HCT116 (cell line): ENCODE results near the gene DIP2C. TPM values are rescaled to one million over a fixed set of nuclear protein-coding genes. Genes with fewer than 3 reads are reported as not detected.

Experiments used
- ATAC-seq: fragments of 200-7000 bp; cut with Tn5 transposase; 2 replicates; pipeline ENCODE4 v1.9.1; 2020; ENCODE audit warnings: mild to moderate bottlenecking, moderate library complexity
- BruUV-seq: library from RNA; stranded (reverse); fragments of 400-500 nt; replicated peaks from 2 replicates; lab custom pipeline; 2021; lab: Mats Ljungman, UMichigan
- CTCF ChIA-PET: fragments of 300-600 bp; sonication (Branson Sonifier 250); formaldehyde crosslinking; loops from one replicate; lab custom pipeline; 2021; ENCODE audit warnings: antibody characterized with exemption; lab: Charles Lee
- POLR2A ChIA-PET: fragments of 300-600, 350-600 bp; sonication (Branson Sonifier 250); formaldehyde crosslinking; loops from one replicate; lab custom pipeline; 2021; ENCODE audit warnings: antibody characterized with exemption; lab: Charles Lee
- RAD21 ChIA-PET, 2 experiments: fragments of 300-600 bp; sonication (Branson Sonifier 250); formaldehyde crosslinking; loops; one replicate each; lab custom pipeline; 2023; ENCODE audit warnings: low total read pairs in 2 of 2; ENCODE audit not compliant: uncharacterized antibody in 2 of 2, unreplicated experiment in 2 of 2, low non-redundant PET in 1 of 2; lab: Charles Lee
- DNase-seq: peaks from one replicate; pipeline ENCODE4 v3.0.0-alpha.2; 2010; ENCODE audit warnings: low read depth, low spot score
- H2AFZ ChIP-seq: fragments of 200-600 bp; shearing (Covaris generic), sonication (generic); 2 replicates; pipeline ENCODE4 v1.6.1; 2017; ENCODE audit warnings: low read depth, mixed run types, mixed read lengths, antibody characterized with exemption, low read length; ENCODE audit not compliant: poor library complexity, severe bottlenecking
- H3K27ac ChIP-seq: 2 replicates; pipeline ENCODE4 v1.5.1; 2012; ENCODE audit warnings: low read depth, low read length
- H3K27me3 ChIP-seq: fragments of 200-600 bp; sonication (generic); 2 replicates; pipeline ENCODE4 v1.6.1; 2016; ENCODE audit warnings: mixed run types, low read length, mixed read lengths; ENCODE audit not compliant: insufficient read depth
- H3K36me3 ChIP-seq, 2 experiments: fragments of 200-500 bp in 1 of 2; fragments of 200-600 bp in 1 of 2; sonication (Bioruptor generic) in 1 of 2; sonication (generic) in 1 of 2; 2 replicates each; pipeline versions ENCODE4 v1.5.1 to v1.6.1; 2014 to 2016; ENCODE audit warnings: low read length in 2 of 2, inconsistent platforms in 1 of 2, mixed read lengths in 1 of 2, mixed run types in 1 of 2; ENCODE audit not compliant: insufficient read depth in 2 of 2, control insufficient read depth in 1 of 2
- H3K4me1 ChIP-seq, 2 experiments: fragments of 200-600 bp in 1 of 2; sonication (generic) in 1 of 2; 2 replicates each; pipeline versions ENCODE4 v1.5.1 to v1.6.1; 2012 to 2017; ENCODE audit warnings: low read length in 2 of 2, inconsistent platforms in 1 of 2, mild to moderate bottlenecking in 1 of 2, mixed read lengths in 1 of 2, mixed run types in 1 of 2, moderate library complexity in 1 of 2; ENCODE audit not compliant: insufficient read depth in 2 of 2, control insufficient read depth in 1 of 2
- H3K4me2 ChIP-seq: fragments of 200-600 bp; sonication (generic); 2 replicates; pipeline ENCODE4 v1.6.1; 2017; ENCODE audit warnings: mixed run types, low read length, mixed read lengths
- H3K4me3 ChIP-seq, 2 experiments: fragments of 200-600 bp in 1 of 2; sonication (generic) in 1 of 2; replicated peaks in 1 of 2; 2 replicates each; pipeline ENCODE4 v1.5.1; 2011 to 2016; ENCODE audit warnings: low read length in 2 of 2, control low read depth in 1 of 2, low read depth in 1 of 2, mild to moderate bottlenecking in 1 of 2, mixed read lengths in 1 of 2, mixed run types in 1 of 2
- H3K79me2 ChIP-seq: fragments of 200-600 bp; sonication (generic); 2 replicates; pipeline ENCODE4 v1.6.1; 2017; ENCODE audit warnings: mild to moderate bottlenecking, mixed run types, low read length, moderate library complexity, mixed read lengths; ENCODE audit not compliant: insufficient read depth
- H3K9ac ChIP-seq: fragments of 200-600 bp; sonication (generic); 2 replicates; pipeline ENCODE4 v1.6.1; 2016; ENCODE audit warnings: low read length, mixed read lengths
- H3K9me2 ChIP-seq: fragments of 200-600 bp; sonication (generic), shearing (Covaris generic); 2 replicates; pipeline ENCODE4 v1.6.1; 2017; ENCODE audit warnings: mixed run types, mild to moderate bottlenecking, moderate library complexity; ENCODE audit not compliant: insufficient read depth
- H3K9me3 ChIP-seq, 2 experiments: fragments of 200-500 bp in 1 of 2; fragments of 200-600 bp in 1 of 2; sonication (Bioruptor generic) in 1 of 2; sonication (generic) in 1 of 2; 2 replicates each; pipeline ENCODE4 v1.6.1; 2014 to 2017; ENCODE audit warnings: low read length in 2 of 2, mixed read lengths in 2 of 2, inconsistent platforms in 1 of 2, low read depth in 1 of 2, mild to moderate bottlenecking in 1 of 2, mixed run types in 1 of 2, moderate library complexity in 1 of 2; ENCODE audit not compliant: control insufficient read depth in 1 of 2, insufficient read depth in 1 of 2
- H4K20me1 ChIP-seq: fragments of 200-600 bp; sonication (generic), shearing (Covaris generic); 2 replicates; pipeline ENCODE4 v1.6.1; 2017; ENCODE audit warnings: mixed run types, mild to moderate bottlenecking, moderate library complexity; ENCODE audit not compliant: insufficient read depth
- ATF3 ChIP-seq: IDR thresholded peaks from 2 replicates; pipeline ENCODE4 v1.6.1; 2012
- CBX3 ChIP-seq: IDR thresholded peaks from 2 replicates; pipeline ENCODE4 v1.6.1; 2012; ENCODE audit warnings: low read depth
- CEBPB ChIP-seq: IDR thresholded peaks from 2 replicates; pipeline ENCODE4 v1.6.1; 2012; ENCODE audit warnings: low read depth
- EGR1 ChIP-seq: IDR thresholded peaks from 2 replicates; pipeline ENCODE4 v1.6.1; 2012; ENCODE audit warnings: low read depth
- ELF1 ChIP-seq: IDR thresholded peaks from 2 replicates; pipeline ENCODE4 v1.6.1; 2012; ENCODE audit warnings: low read depth, borderline replicate concordance
- EZH2phosphoT487 ChIP-seq: fragments of 200-600 bp; IDR thresholded peaks from 2 replicates; pipeline ENCODE4 v1.6.1; 2018; ENCODE audit warnings: antibody characterized with exemption, borderline replicate concordance
- FOSL1 ChIP-seq: IDR thresholded peaks from 2 replicates; pipeline ENCODE4 v1.6.1; 2012; ENCODE audit warnings: low read depth
- POLR2A ChIP-seq: IDR thresholded peaks from 2 replicates; pipeline ENCODE4 v1.7.0; 2011; ENCODE audit warnings: borderline replicate concordance; ENCODE audit not compliant: insufficient read depth, insufficient read length; ENCODE audit errors: extremely low read depth
- POLR2AphosphoS5 ChIP-seq: IDR thresholded peaks from 2 replicates; pipeline ENCODE4 v1.6.1; 2011; ENCODE audit warnings: mild to moderate bottlenecking, low read depth, low read length, moderate library complexity
- SIN3A ChIP-seq: IDR thresholded peaks from 2 replicates; pipeline ENCODE4 v1.6.1; 2012; ENCODE audit warnings: low read depth
- SP1 ChIP-seq: IDR thresholded peaks from 2 replicates; pipeline ENCODE4 v1.6.1; 2012; ENCODE audit warnings: low read depth
- SRF ChIP-seq: IDR thresholded peaks from 2 replicates; pipeline ENCODE4 v1.6.1; 2012; ENCODE audit warnings: low read depth
- YY1 ChIP-seq: IDR thresholded peaks from 2 replicates; pipeline ENCODE4 v1.6.1; 2011; ENCODE audit warnings: low read length, low read depth, moderate library complexity, mild to moderate bottlenecking; ENCODE audit not compliant: insufficient replicate concordance; ENCODE audit errors: extremely low read depth
- ZFX ChIP-seq: fragments of 450-650 bp; IDR thresholded peaks from 2 replicates; pipeline ENCODE4 v1.6.1; 2017
- ZNF274 ChIP-seq: fragments of 200-500 bp; sonication (Bioruptor generic); IDR thresholded peaks from 2 replicates; pipeline ENCODE4 v1.6.1; 2014; ENCODE audit warnings: mild to moderate bottlenecking, low read depth, low read length, inconsistent platforms
- intact Hi-C: fragments of 100-400 bp; cut with micrococcal nuclease; formaldehyde crosslinking; loops from 2 replicates; pipeline ENCODE4 v1.10.0; 2022
- total RNA-seq: library from RNA; stranded (reverse); gene quantifications from one replicate; pipeline ENCODE4 v1.2.1, GENCODE V29; 2021; ENCODE audit not compliant: unreplicated experiment
- TF ChIP-seq, protein P1 (sequence below): IDR thresholded peaks from 2 replicates; pipeline ENCODE4 v1.6.1; 2012
- TF ChIP-seq, protein P2 (sequence below): IDR thresholded peaks from 2 replicates; pipeline ENCODE4 v1.6.1; 2012; ENCODE audit warnings: low read depth
- TF ChIP-seq, protein P3 (sequence below), 3 experiments: fragments of 200-600 bp in 1 of 3; sonication (generic) in 1 of 3; IDR thresholded peaks in 2 of 3; conservative IDR thresholded peaks in 1 of 3; 2 replicates each; pipeline ENCODE4 v1.5.1; 2012 to 2017; ENCODE audit warnings: low read depth in 2 of 3, low read length in 2 of 3, antibody characterized with exemption in 1 of 3, borderline replicate concordance in 1 of 3, control low read depth in 1 of 3, mild to moderate bottlenecking in 1 of 3, mixed read lengths in 1 of 3, mixed run types in 1 of 3, moderate library complexity in 1 of 3; ENCODE audit not compliant: insufficient read depth in 1 of 3

The DIP2C gene
- total RNA-seq, 1 experiment from 2014 or later = 15.4 TPM

DNA sequence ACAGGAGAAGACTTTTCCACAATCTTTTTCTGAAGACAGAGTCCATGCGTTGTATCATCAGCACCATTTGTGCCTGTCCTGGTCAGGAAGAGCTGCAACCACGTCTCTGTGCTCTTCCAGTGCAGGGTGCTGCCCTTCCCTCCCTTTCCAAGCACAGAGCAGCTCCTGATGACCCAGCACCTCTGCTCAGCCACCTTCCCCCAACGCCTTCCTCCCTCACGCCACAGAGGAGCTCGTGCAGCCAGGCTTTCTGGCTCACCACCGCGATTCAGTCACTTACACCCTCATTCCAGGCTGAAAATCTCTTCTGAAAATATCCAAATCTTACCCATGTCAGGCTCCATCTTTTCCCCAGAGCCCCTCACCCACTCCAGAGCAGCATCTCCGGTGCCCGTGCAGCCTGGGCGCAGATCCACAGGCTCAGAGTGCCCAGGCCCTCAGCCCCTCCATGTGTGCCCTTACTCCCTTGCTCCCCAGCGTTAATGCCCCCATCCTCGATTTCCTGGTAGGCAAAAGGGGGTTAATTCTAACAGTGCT lies 181.5 kb downstream of the DIP2C start:
- ATAC-seq (no peak), DNase-seq (no peak)
- TF ChIP-seq POLR2AphosphoS5 (no peak), POLR2A (no peak), FOSL1 (no peak), CBX3 (no peak), ATF3 (no peak), EZH2phosphoT487 (no peak), YY1 (no peak), ZFX (no peak), SRF (no peak), ZNF274 (no peak), SIN3A (no peak), ELF1 (no peak), EGR1 (no peak), SP1 (no peak), CEBPB (no peak)
- TF ChIP-seq, protein P1, sequence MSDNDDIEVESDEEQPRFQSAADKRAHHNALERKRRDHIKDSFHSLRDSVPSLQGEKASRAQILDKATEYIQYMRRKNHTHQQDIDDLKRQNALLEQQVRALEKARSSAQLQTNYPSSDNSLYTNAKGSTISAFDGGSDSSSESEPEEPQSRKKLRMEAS = no peak
- TF ChIP-seq, protein P2, sequence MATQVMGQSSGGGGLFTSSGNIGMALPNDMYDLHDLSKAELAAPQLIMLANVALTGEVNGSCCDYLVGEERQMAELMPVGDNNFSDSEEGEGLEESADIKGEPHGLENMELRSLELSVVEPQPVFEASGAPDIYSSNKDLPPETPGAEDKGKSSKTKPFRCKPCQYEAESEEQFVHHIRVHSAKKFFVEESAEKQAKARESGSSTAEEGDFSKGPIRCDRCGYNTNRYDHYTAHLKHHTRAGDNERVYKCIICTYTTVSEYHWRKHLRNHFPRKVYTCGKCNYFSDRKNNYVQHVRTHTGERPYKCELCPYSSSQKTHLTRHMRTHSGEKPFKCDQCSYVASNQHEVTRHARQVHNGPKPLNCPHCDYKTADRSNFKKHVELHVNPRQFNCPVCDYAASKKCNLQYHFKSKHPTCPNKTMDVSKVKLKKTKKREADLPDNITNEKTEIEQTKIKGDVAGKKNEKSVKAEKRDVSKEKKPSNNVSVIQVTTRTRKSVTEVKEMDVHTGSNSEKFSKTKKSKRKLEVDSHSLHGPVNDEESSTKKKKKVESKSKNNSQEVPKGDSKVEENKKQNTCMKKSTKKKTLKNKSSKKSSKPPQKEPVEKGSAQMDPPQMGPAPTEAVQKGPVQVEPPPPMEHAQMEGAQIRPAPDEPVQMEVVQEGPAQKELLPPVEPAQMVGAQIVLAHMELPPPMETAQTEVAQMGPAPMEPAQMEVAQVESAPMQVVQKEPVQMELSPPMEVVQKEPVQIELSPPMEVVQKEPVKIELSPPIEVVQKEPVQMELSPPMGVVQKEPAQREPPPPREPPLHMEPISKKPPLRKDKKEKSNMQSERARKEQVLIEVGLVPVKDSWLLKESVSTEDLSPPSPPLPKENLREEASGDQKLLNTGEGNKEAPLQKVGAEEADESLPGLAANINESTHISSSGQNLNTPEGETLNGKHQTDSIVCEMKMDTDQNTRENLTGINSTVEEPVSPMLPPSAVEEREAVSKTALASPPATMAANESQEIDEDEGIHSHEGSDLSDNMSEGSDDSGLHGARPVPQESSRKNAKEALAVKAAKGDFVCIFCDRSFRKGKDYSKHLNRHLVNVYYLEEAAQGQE = no peak
- TF ChIP-seq, protein P3, sequence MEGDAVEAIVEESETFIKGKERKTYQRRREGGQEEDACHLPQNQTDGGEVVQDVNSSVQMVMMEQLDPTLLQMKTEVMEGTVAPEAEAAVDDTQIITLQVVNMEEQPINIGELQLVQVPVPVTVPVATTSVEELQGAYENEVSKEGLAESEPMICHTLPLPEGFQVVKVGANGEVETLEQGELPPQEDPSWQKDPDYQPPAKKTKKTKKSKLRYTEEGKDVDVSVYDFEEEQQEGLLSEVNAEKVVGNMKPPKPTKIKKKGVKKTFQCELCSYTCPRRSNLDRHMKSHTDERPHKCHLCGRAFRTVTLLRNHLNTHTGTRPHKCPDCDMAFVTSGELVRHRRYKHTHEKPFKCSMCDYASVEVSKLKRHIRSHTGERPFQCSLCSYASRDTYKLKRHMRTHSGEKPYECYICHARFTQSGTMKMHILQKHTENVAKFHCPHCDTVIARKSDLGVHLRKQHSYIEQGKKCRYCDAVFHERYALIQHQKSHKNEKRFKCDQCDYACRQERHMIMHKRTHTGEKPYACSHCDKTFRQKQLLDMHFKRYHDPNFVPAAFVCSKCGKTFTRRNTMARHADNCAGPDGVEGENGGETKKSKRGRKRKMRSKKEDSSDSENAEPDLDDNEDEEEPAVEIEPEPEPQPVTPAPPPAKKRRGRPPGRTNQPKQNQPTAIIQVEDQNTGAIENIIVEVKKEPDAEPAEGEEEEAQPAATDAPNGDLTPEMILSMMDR (IDR thresholded peaks at IDR 0.05 in 2 of 3, conservative IDR thresholded peaks at IDR 0.05 in 1 of 3; ENCODE audit: borderline replicate concordance in 1 of 3, insufficient read depth in 1 of 3, low read depth in 2 of 3, low read length in 2 of 3) = no peak
- H3K27me3 ChIP-seq = no peaks in the 10 kb centered on the region
- H3K4me3 ChIP-seq = no peak overlapping the region
- CTCF ChIA-PET = no interaction called here
- POLR2A ChIA-PET = no interaction called here
- H3K4me2 ChIP-seq = no peak overlapping the region
- H3K9me2 ChIP-seq = no peaks in the 10 kb centered on the region
- H3K9ac ChIP-seq = no peak overlapping the region
- intact Hi-C loops = no loop called here
- no peaks in the 10 kb centered on the region for H3K9me3 ChIP-seq
- BruUV-seq = no TSS peak
- H2AFZ ChIP-seq = no peak overlapping the region
- H3K36me3 ChIP-seq = no peaks in the 10 kb centered on the region
- H3K4me1 ChIP-seq = peaks cover 0 to 10% of the 10 kb centered on the region in 2 experiments; a peak in 2 of 4 replicates
- H3K27ac ChIP-seq = no peak overlapping the region
- RAD21 ChIA-PET = no interaction called here
- H4K20me1 ChIP-seq = no peaks in the 10 kb centered on the region
- no peaks in the 10 kb centered on the region for H3K79me2 ChIP-seq
